ENCODE results near the gene PALMD.

PALMD gene

GRCh38 chr1:99645699-99646531 lies at the start of gene PALMD:
Gene PALMD (plus strand): TSS chr1:99646113. CDS start chr1:99646318, 205 bp downstream.
- H3K4me3 ChIP-seq (ENCODE audit: low read depth, low read length): no peak within 1 kb of the TSS
- no peak for TF ChIP-seq CTCF (IDR thresholded peaks at IDR 0.05; ENCODE audit: borderline replicate concordance, insufficient read depth, low read depth, low read length)

- TF ChIP-seq CTCF (IDR thresholded peaks at IDR 0.05; ENCODE audit: borderline replicate concordance, insufficient read depth, low read depth, low read length): no peak
- H3K4me3 ChIP-seq (ENCODE audit: low read depth, low read length): no peak overlapping the region
Observed at GRCh38 chr1:99598738-99599411, 47.0 kb upstream of the PALMD start.

GRCh38 chr1:99599678-99600175 lies 46.2 kb upstream of the PALMD start:
- H3K4me3 ChIP-seq (ENCODE audit: low read depth, low read length): no peak overlapping the region
- TF ChIP-seq CTCF (IDR thresholded peaks at IDR 0.05; ENCODE audit: borderline replicate concordance, insufficient read depth, low read depth, low read length): no peak

- no peak for TF ChIP-seq CTCF (IDR thresholded peaks at IDR 0.05; ENCODE audit: borderline replicate concordance, insufficient read depth, low read depth, low read length)
- no peak overlapping the region for H3K4me3 ChIP-seq (ENCODE audit: low read depth, low read length)
Observed at GRCh38 chr1:99600782-99601181, 45.1 kb upstream of the PALMD start.

GRCh38 chr1:99601208-99601607 lies 44.7 kb upstream of the PALMD start:
- TF ChIP-seq CTCF (IDR thresholded peaks at IDR 0.05; ENCODE audit: borderline replicate concordance, insufficient read depth, low read depth, low read length): no peak
- H3K4me3 ChIP-seq (ENCODE audit: low read depth, low read length): no peak overlapping the region

GRCh38 chr1:99601709-99602403 lies 44.1 kb upstream of the PALMD start:
- H3K4me3 ChIP-seq (ENCODE audit: low read depth, low read length): no peak overlapping the region
- no peak for TF ChIP-seq CTCF (IDR thresholded peaks at IDR 0.05; ENCODE audit: borderline replicate concordance, insufficient read depth, low read depth, low read length)

All from GM12875 (cell line).